Medulla oblongata (tissue), 1 donor: Measurements from ENCODE around the gene PAK1.

Source experiments
- DNase-seq: peaks from one replicate; pipeline ENCODE4 v3.0.0-alpha.2; 2015; ENCODE audit errors: extremely low spot score

The PAK1 gene

GRCh38 chr11:77474684-77475060 is 778 bp upstream of the PAK1 start:
- DNase-seq, result peak; percentile 17

DNA sequence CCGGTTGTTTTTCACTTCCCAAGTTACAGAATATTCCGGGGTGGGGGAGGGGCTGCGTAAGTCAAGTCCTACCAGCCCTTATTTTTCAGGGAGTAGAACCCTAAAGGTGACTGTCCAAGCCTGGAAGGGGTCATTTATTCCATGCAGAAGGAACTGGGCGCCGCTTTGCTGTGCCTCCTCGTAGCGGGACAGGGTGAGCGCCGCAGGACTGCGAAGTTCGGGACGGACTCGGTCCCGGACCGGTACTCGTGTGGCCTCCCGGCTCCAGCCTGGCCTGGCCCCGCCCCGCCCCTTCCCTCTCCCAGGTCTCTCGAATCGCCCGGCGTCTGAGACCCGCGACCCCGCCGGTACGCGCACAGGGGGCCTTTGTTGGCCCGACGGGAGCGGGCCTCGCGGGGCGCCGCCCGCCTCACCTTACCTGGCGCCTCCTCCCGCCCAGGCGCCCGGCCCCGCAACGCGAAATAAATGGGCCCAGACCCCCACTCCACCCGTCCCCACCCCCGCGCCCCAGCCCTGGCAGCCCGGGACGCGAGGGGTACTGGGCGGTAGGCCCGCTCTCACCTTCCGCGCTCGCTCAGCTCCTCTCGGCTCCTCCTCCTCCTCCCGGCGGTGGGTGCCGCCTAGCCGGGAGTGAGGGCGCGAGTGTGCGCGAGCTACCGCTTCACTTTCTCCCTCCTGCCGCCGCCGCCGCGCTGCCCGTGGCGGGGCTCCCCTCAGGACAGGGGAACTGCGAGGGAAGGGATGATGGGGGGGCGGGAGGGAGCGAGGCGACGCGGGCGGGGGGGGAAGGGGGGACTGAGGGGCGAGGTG is 698 bp downstream of the PAK1 start:
- DNase-seq, result peak; percentile 28

GRCh38 chr11:77471558-77472193 is 2.2 kb downstream of the PAK1 start:
- DNase-seq, result no peak

DNA sequence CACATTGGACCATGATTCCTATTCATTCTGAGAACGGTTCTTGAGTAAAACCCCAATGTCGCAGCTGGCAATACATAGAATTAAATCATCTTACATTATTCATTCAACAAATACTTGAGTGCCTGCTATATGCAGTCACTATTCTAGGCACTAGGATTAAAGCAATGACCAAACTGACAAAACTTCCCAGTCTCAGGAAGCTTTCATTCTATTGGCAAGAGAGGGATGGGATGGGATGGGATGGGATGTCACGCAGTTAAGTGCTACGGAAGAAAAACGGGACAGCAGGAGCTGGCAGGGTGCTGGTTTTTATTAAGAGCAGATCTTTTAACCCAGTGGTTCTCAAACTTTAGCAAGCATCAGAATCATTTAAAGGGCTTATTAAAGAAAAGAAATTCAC is 2.9 kb downstream of the PAK1 start:
- DNase-seq, result no peak

GRCh38 chr11:77470504-77470903 is 3.4 kb downstream of the PAK1 start:
- no peak for DNase-seq

GRCh38 chr11:77468527-77468926 is 5.4 kb downstream of the PAK1 start:
- no peak for DNase-seq

DNA sequence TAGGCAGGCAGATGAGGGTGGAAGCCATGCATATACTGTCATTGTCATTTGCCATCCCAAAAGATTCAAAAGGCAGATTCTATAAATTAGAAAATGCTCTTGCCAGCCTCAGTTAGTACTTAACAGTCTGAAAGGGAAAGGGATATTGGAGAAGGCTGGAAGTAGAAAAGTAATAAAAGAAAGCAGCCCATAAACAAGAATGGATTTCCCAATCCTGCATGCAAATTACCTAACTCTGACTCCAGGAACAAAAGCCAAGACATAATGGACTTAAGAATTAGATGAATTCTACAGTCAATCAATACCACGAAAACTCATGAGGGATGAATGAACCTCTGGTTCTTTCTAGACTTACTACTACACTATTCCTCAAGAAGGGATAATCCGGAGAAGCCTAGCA is 5.9 kb downstream of the PAK1 start:
- DNase-seq, result no peak

DNA sequence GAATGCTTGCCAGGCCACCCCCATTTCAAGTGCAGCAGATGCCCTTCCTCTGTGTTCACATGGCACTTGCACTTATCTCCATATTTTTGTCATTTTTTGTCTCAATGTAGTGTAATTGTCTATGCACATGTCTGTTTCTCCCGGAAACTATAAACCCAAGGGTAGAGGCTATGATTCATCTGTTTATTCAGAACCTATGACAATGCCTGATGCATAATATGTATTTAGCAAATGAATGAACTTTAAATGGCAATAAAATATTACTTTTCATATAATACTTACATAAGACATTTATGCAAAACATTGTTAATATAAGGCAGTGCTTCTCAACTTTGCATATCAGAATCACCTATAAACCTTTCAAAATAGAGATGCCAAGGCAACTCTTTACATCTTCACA is 6.7 kb downstream of the PAK1 start:
- no peak for DNase-seq

DNA sequence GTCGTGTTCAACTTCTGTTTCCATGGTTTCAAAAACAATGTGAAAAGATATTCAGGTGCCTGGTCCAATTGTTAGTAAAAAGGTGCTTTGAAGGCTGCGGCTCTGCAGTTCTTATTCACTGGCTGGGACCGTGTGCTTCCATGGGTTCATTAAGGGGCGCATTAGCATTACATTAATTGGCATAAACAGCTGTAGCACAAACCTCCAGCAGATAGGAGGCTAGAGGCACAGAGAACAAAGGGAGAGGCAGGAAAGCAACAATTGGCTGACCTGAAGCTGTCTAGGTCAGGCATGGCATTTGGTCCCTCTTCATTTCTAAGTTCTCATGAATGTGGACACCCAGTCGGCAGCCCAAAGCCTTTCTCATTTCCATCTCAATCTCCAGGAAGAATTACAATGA is 16.6 kb downstream of the PAK1 start:
- no peak for DNase-seq

- DNase-seq, result no peak
Measured at GRCh38 chr11:77455740-77456139, 18.2 kb downstream of the PAK1 start.

GRCh38 chr11:77454867-77455655 is 18.8 kb downstream of the PAK1 start:
- no peak for DNase-seq

- DNase-seq, result no peak
Measured at GRCh38 chr11:77450227-77450626, 23.7 kb downstream of the PAK1 start.

DNA sequence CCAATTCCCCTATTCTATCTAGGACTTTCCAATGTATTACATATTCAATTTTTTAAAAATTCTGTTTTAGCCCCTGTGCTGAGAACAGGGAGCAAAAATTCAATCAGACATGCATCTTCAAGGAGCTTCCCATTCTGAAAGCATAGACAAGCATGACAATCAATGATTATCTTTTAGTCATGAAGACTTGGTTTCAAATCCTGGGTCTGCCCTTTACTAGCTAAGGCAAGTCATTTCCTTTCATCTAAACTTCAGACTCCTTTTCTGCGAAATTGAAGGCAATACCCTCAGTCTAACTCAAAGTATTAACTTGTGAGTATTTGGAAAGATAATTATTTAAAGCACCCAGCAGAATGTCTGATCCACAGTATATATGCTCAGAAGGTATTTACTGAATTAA is 24.1 kb downstream of the PAK1 start:
- DNase-seq, result no peak

DNA sequence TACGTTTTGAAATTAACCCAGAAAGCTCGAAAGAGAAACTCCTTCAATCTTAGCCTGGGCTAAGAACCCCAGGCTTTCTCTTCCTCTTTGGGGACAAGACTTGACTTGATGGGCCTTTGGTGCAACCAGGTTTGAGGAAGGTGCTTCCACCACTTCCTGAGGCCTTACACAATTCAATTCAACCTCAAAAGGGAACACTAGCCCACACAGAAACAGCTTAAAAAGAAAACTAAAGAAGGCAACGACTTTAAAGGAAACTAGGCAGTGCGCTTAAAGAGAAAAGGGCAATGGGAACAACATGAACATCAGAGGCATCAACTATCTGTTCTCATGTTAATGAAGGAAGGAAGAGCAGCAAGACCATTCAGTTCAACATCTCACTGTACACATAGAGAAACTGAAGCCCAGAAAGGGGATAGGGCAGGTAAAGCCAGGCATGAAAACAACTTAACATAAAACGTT is 24.8 kb downstream of the PAK1 start:
- DNase-seq, result peak; percentile 72

DNA sequence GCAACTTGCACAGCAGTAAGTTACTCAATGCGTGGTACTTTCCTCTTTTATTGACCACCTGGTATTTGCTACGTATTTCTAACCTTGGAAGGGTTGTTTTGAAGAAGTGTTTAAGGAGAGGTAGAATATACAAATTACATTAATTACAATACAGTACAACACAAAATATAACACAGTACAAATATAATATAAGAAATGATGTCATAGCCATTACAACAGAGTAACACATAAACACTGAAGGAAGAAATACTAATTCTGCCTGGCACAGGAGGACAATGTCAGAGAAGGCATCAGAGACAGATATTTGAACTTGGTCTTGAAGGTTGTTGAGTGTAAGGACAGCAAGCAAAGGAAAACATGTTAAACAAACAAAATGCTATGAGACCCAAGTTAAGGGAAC is 25.6 kb downstream of the PAK1 start:
- DNase-seq, result no peak

GRCh38 chr11:77446911-77447629 is 26.8 kb downstream of the PAK1 start:
- DNase-seq, result no peak

GRCh38 chr11:77444261-77444660 is 29.6 kb downstream of the PAK1 start:
- DNase-seq, result no peak

GRCh38 chr11:77442394-77443053 is 31.4 kb downstream of the PAK1 start:
- peak; percentile 41 for DNase-seq

- DNase-seq, result peak; percentile 43
Measured at GRCh38 chr11:77441426-77441825, 32.5 kb downstream of the PAK1 start.

- DNase-seq, result no peak
Measured at GRCh38 chr11:77440678-77441077, 33.2 kb downstream of the PAK1 start.

DNA sequence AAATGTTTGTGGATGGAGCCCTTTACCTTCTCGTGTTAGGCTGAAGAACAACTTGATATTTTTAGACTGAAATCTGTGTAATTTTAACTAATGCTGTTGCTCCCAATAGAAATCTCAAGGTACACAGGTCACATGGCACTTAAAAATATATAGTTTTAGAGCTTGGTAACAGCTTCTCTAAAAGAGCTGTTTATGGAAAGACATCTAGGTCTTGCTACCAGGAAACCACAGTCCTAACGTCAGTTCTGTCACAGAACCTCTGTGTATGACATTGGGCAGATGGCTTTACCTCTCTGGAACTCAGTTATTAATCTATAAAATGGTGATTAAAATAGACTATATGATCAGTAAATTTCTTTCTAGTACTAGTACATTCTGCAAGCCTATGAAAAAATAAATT is 35.4 kb downstream of the PAK1 start:
- DNase-seq, result no peak
